Skeletal muscle satellite cell (primary cell): ENCODE data around the gene TGFBR2.

Experiments used
- H3K27me3 ChIP-seq: 2 replicates; pipeline ENCODE4 v1.7.0; 2013; ENCODE audit warnings: low read length; ENCODE audit not compliant: control insufficient read depth, insufficient read depth
- H3K36me3 ChIP-seq: 2 replicates; pipeline ENCODE4 v1.7.0; 2013; ENCODE audit warnings: mild to moderate bottlenecking, control low read depth, low read length; ENCODE audit not compliant: insufficient read depth
- H3K4me1 ChIP-seq: 2 replicates; pipeline ENCODE4 v1.7.0; 2013; ENCODE audit warnings: low read length; ENCODE audit not compliant: control insufficient read depth, insufficient read depth
- H3K4me2 ChIP-seq: 2 replicates; pipeline ENCODE4 v1.7.0; 2013; ENCODE audit warnings: mild to moderate bottlenecking, low read length
- H3K4me3 ChIP-seq: 2 replicates; pipeline ENCODE4 v1.7.0; 2013; ENCODE audit warnings: low read length
- H3K9ac ChIP-seq: 2 replicates; pipeline ENCODE4 v1.7.0; 2013; ENCODE audit warnings: mild to moderate bottlenecking, low read depth, low read length, moderate library complexity
- H3K9me3 ChIP-seq: replicated peaks from 2 replicates; pipeline ENCODE4 v1.7.0; 2013; ENCODE audit warnings: mild to moderate bottlenecking, control low read depth, low read length

Gene TGFBR2

GRCh38 chr3:30695302-30696061, 89.1 kb downstream of the TGFBR2 start:
- Histone ChIP-seq H3K4me2 (no peak overlapping the region), H3K9ac (no peak overlapping the region), H3K9me3 (no peaks in the 10 kb centered on the region), H3K27me3 (no peaks in the 10 kb centered on the region), H3K36me3 (peaks cover 88% of the 10 kb centered on the region), H3K4me1 (peaks cover 8% of the 10 kb centered on the region), H3K4me3 (no peak overlapping the region)

GRCh38 chr3:30696403-30696819, 90.0 kb downstream of the TGFBR2 start:
- Histone ChIP-seq H3K4me1 (peaks cover 7% of the 10 kb centered on the region), H3K9ac (no peak overlapping the region), H3K36me3 (peaks cover 84% of the 10 kb centered on the region)

GRCh38 chr3:30696896-30697295, 90.5 kb downstream of the TGFBR2 start:
- peaks cover 84% of the 10 kb centered on the region for H3K36me3 ChIP-seq

More at GRCh38 chr3:30696403-30696819, 90.0 kb downstream of the TGFBR2 start:
- H3K9me3 ChIP-seq, result no peaks in the 10 kb centered on the region
- H3K4me2 ChIP-seq, result no peak overlapping the region
- no peaks in the 10 kb centered on the region for H3K27me3 ChIP-seq
- H3K4me3 ChIP-seq, result no peak overlapping the region

GRCh38 chr3:30698549-30698948, 92.1 kb downstream of the TGFBR2 start:
- Histone ChIP-seq H3K4me2 (no peak overlapping the region), H3K4me3 (no peak overlapping the region), H3K27me3 (no peaks in the 10 kb centered on the region), H3K9ac (no peak overlapping the region), H3K9me3 (no peaks in the 10 kb centered on the region), H3K4me1 (peaks cover 3% of the 10 kb centered on the region), H3K36me3 (peaks cover 69% of the 10 kb centered on the region)

More at GRCh38 chr3:30696896-30697295, 90.5 kb downstream of the TGFBR2 start:
- Histone ChIP-seq H3K4me2 (no peak overlapping the region), H3K4me3 (no peak overlapping the region), H3K9me3 (no peaks in the 10 kb centered on the region), H3K9ac (no peak overlapping the region), H3K4me1 (peaks cover 7% of the 10 kb centered on the region), H3K27me3 (no peaks in the 10 kb centered on the region)

GRCh38 chr3:30699927-30700326, 93.5 kb downstream of the TGFBR2 start:
- Histone ChIP-seq H3K9ac (no peak overlapping the region), H3K9me3 (no peaks in the 10 kb centered on the region), H3K27me3 (no peaks in the 10 kb centered on the region), H3K4me3 (no peak overlapping the region), H3K4me2 (no peak overlapping the region), H3K4me1 (no peaks in the 10 kb centered on the region), H3K36me3 (peaks cover 60% of the 10 kb centered on the region)

GRCh38 chr3:30700702-30701321, 94.4 kb downstream of the TGFBR2 start:
- peaks cover 51% of the 10 kb centered on the region for H3K36me3 ChIP-seq
- no peaks in the 10 kb centered on the region for H3K4me1 ChIP-seq
- no peak overlapping the region for H3K9ac ChIP-seq
- no peak overlapping the region for H3K4me2 ChIP-seq
- no peak overlapping the region for H3K4me3 ChIP-seq
- H3K9me3 ChIP-seq, result no peaks in the 10 kb centered on the region
- no peaks in the 10 kb centered on the region for H3K27me3 ChIP-seq

- Histone ChIP-seq H3K36me3 (peaks cover 37% of the 10 kb centered on the region), H3K4me3 (no peak overlapping the region), H3K4me2 (no peak overlapping the region), H3K9me3 (no peaks in the 10 kb centered on the region), H3K4me1 (no peaks in the 10 kb centered on the region), H3K9ac (no peak overlapping the region), H3K27me3 (no peaks in the 10 kb centered on the region)
These were observed 95.8 kb downstream of the TGFBR2 start for GRCh38 chr3:30702038-30702827.

GRCh38 chr3:30702828-30703397, 96.5 kb downstream of the TGFBR2 start:
- Histone ChIP-seq H3K4me1 (no peaks in the 10 kb centered on the region), H3K4me3 (no peak overlapping the region), H3K9ac (no peak overlapping the region), H3K27me3 (no peaks in the 10 kb centered on the region), H3K36me3 (peaks cover 30% of the 10 kb centered on the region), H3K4me2 (no peak overlapping the region), H3K9me3 (no peaks in the 10 kb centered on the region)

- Histone ChIP-seq H3K4me1 (no peaks in the 10 kb centered on the region), H3K4me3 (no peak overlapping the region), H3K9me3 (no peaks in the 10 kb centered on the region), H3K27me3 (no peaks in the 10 kb centered on the region), H3K9ac (no peak overlapping the region), H3K4me2 (no peak overlapping the region), H3K36me3 (peaks cover 10% of the 10 kb centered on the region)
These were observed 98.8 kb downstream of the TGFBR2 start for GRCh38 chr3:30704931-30705890.

- H3K9ac ChIP-seq, result no peak overlapping the region
- no peaks in the 10 kb centered on the region for H3K4me1 ChIP-seq
- H3K36me3 ChIP-seq, result no peaks in the 10 kb centered on the region
- H3K9me3 ChIP-seq, result no peaks in the 10 kb centered on the region
- no peak overlapping the region for H3K4me3 ChIP-seq
- no peak overlapping the region for H3K4me2 ChIP-seq
- no peaks in the 10 kb centered on the region for H3K27me3 ChIP-seq
These were observed 101.4 kb downstream of the TGFBR2 start for GRCh38 chr3:30707825-30708224.
